Measurements from ENCODE around the gene PRPF18. TPM values are rescaled to one million over a fixed set of nuclear protein-coding genes. Genes with fewer than 3 reads are reported as not detected.

PRPF18 gene
- total and polyA plus RNA-seq, 10 donors = 7.1 to 41.7 (median 24.5) TPM

- H3K4me1 ChIP-seq = no peaks in the 10 kb centered on the region
- no peaks in the 10 kb centered on the region for H3K27me3 ChIP-seq (replicated peaks in 1 of 7)
- no peak overlapping the region for H3K4me3 ChIP-seq
- no peaks in the 10 kb centered on the region for H3K9me3 ChIP-seq
- DNase-seq = no peak
- H3K36me3 ChIP-seq = peaks cover 0 to 93% (median 19%) of the 10 kb centered on the region in 6 donors
- TF ChIP-seq CTCF (IDR thresholded peaks at IDR 0.05 in 8 of 11, conservative IDR thresholded peaks at IDR 0.05 in 3 of 11) = no peak
- no peak for TF ChIP-seq POLR2A (IDR thresholded peaks at IDR 0.05)
- no peak for TF ChIP-seq POLR2AphosphoS5 (IDR thresholded peaks at IDR 0.05)
- 91 to 96% (median 94%) methylated on average over 7 of the region's 7 CpGs for WGBS, 5 donors
- H3K27ac ChIP-seq = no peak overlapping the region
- intact Hi-C loops (cut with DNase I; ENCODE audit: low total_unique reads) = no loop called here
Measured at GRCh38 chr10:13627459-13628310, 40.9 kb downstream of the PRPF18 start.

- peaks cover 0 to 5% (median 0%) of the 10 kb centered on the region in 6 donors for H3K4me1 ChIP-seq
- H3K27me3 ChIP-seq (replicated peaks in 1 of 7) = no peaks in the 10 kb centered on the region
- TF ChIP-seq CTCF (IDR thresholded peaks at IDR 0.05 in 8 of 11, conservative IDR thresholded peaks at IDR 0.05 in 3 of 11) (no peak), POLR2AphosphoS5 (IDR thresholded peaks at IDR 0.05) (no peak), POLR2A (IDR thresholded peaks at IDR 0.05) (no peak)
- H3K27ac ChIP-seq = no peak overlapping the region
- intact Hi-C loops (cut with DNase I; ENCODE audit: low total_unique reads) = no loop called here
- peaks cover 0 to 93% (median 22%) of the 10 kb centered on the region in 6 donors for H3K36me3 ChIP-seq
- H3K4me3 ChIP-seq = no peak overlapping the region
- H3K9me3 ChIP-seq = no peaks in the 10 kb centered on the region
- WGBS, 5 donors = 74 to 96% (median 78%) methylated on average over 6 to 7 of the region's 7 CpGs
- no peak for DNase-seq
Measured at GRCh38 chr10:13628661-13629060, 41.9 kb downstream of the PRPF18 start.

- no peak overlapping the region for H3K27ac ChIP-seq
- 90 to 95% (median 94%) methylated on average over 2 of the region's 2 CpGs for WGBS, 5 donors
- H3K4me1 ChIP-seq = peaks cover 0 to 9% (median 0%) of the 10 kb centered on the region in 6 donors
- no peaks in the 10 kb centered on the region for H3K27me3 ChIP-seq (replicated peaks in 1 of 7)
- no peak for DNase-seq
- H3K9me3 ChIP-seq = no peaks in the 10 kb centered on the region
- H3K4me3 ChIP-seq = no peak overlapping the region
- intact Hi-C loops (cut with DNase I; ENCODE audit: low total_unique reads) = no loop called here
- TF ChIP-seq POLR2AphosphoS5 (IDR thresholded peaks at IDR 0.05) = no peak
- no peak for TF ChIP-seq POLR2A (IDR thresholded peaks at IDR 0.05)
- no peak for TF ChIP-seq CTCF (IDR thresholded peaks at IDR 0.05 in 8 of 11, conservative IDR thresholded peaks at IDR 0.05 in 3 of 11)
- peaks cover 0 to 91% (median 22%) of the 10 kb centered on the region in 6 donors for H3K36me3 ChIP-seq
Measured at GRCh38 chr10:13629116-13629515, 42.4 kb downstream of the PRPF18 start.

GRCh38 chr10:13630231-13630630 is 43.5 kb downstream of the PRPF18 start:
- intact Hi-C loops (cut with DNase I; ENCODE audit: low total_unique reads) = no loop called here
- no peak for TF ChIP-seq POLR2A (IDR thresholded peaks at IDR 0.05)
- no peak for TF ChIP-seq CTCF (IDR thresholded peaks at IDR 0.05 in 8 of 11, conservative IDR thresholded peaks at IDR 0.05 in 3 of 11)
- TF ChIP-seq POLR2AphosphoS5 (IDR thresholded peaks at IDR 0.05) = no peak
- DNase-seq = no peak
- Histone ChIP-seq H3K4me1 (peaks cover 0 to 9% (median 0%) of the 10 kb centered on the region in 6 donors), H3K4me3 (no peak overlapping the region), H3K9me3 (no peaks in the 10 kb centered on the region), H3K27ac (no peak overlapping the region), H3K36me3 (peaks cover 0 to 88% (median 22%) of the 10 kb centered on the region in 6 donors), H3K27me3 (replicated peaks in 1 of 7) (no peaks in the 10 kb centered on the region)

Data from spleen (tissue), 11 donors.